GM08714 (cell line): ENCODE measurements around the gene PCGF6.

ENCODE experiments used
- H3K4me3 ChIP-seq: fragments of 200-500 bp; sonication (Bioruptor generic); 2 replicates; pipeline ENCODE4 v1.5.1; 2014; ENCODE audit warnings: mild to moderate bottlenecking, low read length, inconsistent platforms
- ZNF274 ChIP-seq: IDR thresholded peaks from 2 replicates; pipeline ENCODE4 v1.6.1; 2012; ENCODE audit warnings: mild to moderate bottlenecking, low read depth, low read length

The PCGF6 gene

GRCh38 chr10:103254538-103255325 is 96.2 kb downstream of the PCGF6 start:
- no peak for TF ChIP-seq ZNF274
- no peak overlapping the region for H3K4me3 ChIP-seq

- no peak overlapping the region for H3K4me3 ChIP-seq
- TF ChIP-seq ZNF274: no peak
Observed at GRCh38 chr10:103254113-103254512, 96.8 kb downstream of the PCGF6 start.
